HG03175 (cell line): Measurements from ENCODE around the gene OPN5.

Experiments used
- ATAC-seq: cut with Tn5 transposase; IDR thresholded peaks from one replicate; pipeline ENCODE4 v1.9.1; 2021; ENCODE audit warnings: mild to moderate bottlenecking, moderate library complexity; ENCODE audit not compliant: unreplicated experiment

The OPN5 gene

GRCh38 chr6:47852727-47853126 lies 70.9 kb downstream of the OPN5 start:
- ATAC-seq = no peak

- no peak for ATAC-seq
Observed at GRCh38 chr6:47853766-47854165, 71.9 kb downstream of the OPN5 start.

GRCh38 chr6:47854971-47855370 lies 73.1 kb downstream of the OPN5 start:
- no peak for ATAC-seq

- ATAC-seq = no peak
Observed at GRCh38 chr6:47859175-47859574, 77.3 kb downstream of the OPN5 start.

- no peak for ATAC-seq
Observed at GRCh38 chr6:47862731-47863130, 80.9 kb downstream of the OPN5 start.

GRCh38 chr6:47865206-47865605 lies 83.4 kb downstream of the OPN5 start:
- ATAC-seq = no peak

- no peak for ATAC-seq
Observed at GRCh38 chr6:47875593-47875992, 93.8 kb downstream of the OPN5 start.
